ENCODE measurements around the gene PDE8B. TPM values are rescaled to one million over a fixed set of nuclear protein-coding genes. Genes with fewer than 3 reads are reported as not detected.

The PDE8B gene
- total RNA-seq, 1 donor from 2014 or later = not detected

- DNase-seq (no peak), ATAC-seq (ENCODE audit: low read depth) (no peak)
- intact Hi-C loops (cut with micrococcal nuclease) = no loop called here
- Mint-ChIP-seq H3K27ac (no peak overlapping the region), H3K27me3 (peaks cover 7% of the 10 kb centered on the region), H3K36me3 (ENCODE audit: low read depth) (no peaks in the 10 kb centered on the region), H3K9me3 (no peaks in the 10 kb centered on the region), H3K4me1 (no peaks in the 10 kb centered on the region), H3K4me3 (no peak overlapping the region)
- ChIA-PET POLR2A (no interaction called here), CTCF (no interaction called here)
- TF ChIP-seq CTCF (IDR thresholded peaks at IDR 0.05) = no peak
Observed at GRCh38 chr5:77241444-77241843, 31.0 kb downstream of the PDE8B start.

DNA sequence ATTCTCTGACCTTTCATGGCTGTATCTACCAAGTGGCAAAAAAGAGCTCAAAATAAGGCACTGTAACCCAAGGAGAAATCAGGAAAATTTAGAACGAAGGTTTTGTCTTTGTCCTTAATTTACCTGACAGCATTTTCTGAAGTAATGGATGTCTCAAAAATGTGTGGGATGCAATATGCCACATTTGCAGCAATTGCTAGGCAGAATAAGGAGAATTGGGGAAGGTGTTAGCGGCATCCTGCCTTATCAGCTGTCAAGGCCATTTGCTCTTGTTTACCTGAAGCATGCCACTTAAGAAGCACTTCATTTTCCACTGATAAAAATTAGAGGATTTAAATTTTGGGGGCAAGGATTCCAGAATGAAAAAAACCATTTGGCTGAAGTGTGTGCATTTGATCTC is 39.0 kb downstream of the PDE8B start:
- no peaks in the 10 kb centered on the region for H3K36me3 Mint-ChIP-seq (ENCODE audit: low read depth)
- no peak for DNase-seq
- ChIA-PET POLR2A (no interaction called here), CTCF (no interaction called here)
- no peak for ATAC-seq (ENCODE audit: low read depth)
- H3K27ac Mint-ChIP-seq = no peak overlapping the region
- no peaks in the 10 kb centered on the region for H3K4me1 Mint-ChIP-seq
- no peaks in the 10 kb centered on the region for H3K9me3 Mint-ChIP-seq
- H3K4me3 Mint-ChIP-seq = no peak overlapping the region
- H3K27me3 Mint-ChIP-seq = peaks cover 9% of the 10 kb centered on the region
- intact Hi-C loops (cut with micrococcal nuclease) = no loop called here
- no peak for TF ChIP-seq CTCF (IDR thresholded peaks at IDR 0.05)

- Mint-ChIP-seq H3K27me3 (peaks cover 13% of the 10 kb centered on the region), H3K9me3 (no peaks in the 10 kb centered on the region), H3K27ac (no peak overlapping the region), H3K36me3 (ENCODE audit: low read depth) (no peaks in the 10 kb centered on the region), H3K4me3 (no peak overlapping the region), H3K4me1 (no peaks in the 10 kb centered on the region)
- TF ChIP-seq CTCF (IDR thresholded peaks at IDR 0.05) = no peak
- DNase-seq (no peak), ATAC-seq (ENCODE audit: low read depth) (no peak)
- POLR2A ChIA-PET = no interaction called here
- CTCF ChIA-PET = no interaction called here
- intact Hi-C loops (cut with micrococcal nuclease) = no loop called here
Observed at GRCh38 chr5:77250021-77250420, 39.5 kb downstream of the PDE8B start.

GRCh38 chr5:77251921-77252320 is 41.4 kb downstream of the PDE8B start:
- ChIA-PET POLR2A (no interaction called here), CTCF (no interaction called here)
- Mint-ChIP-seq H3K9me3 (peaks cover under 1% of the 10 kb centered on the region), H3K4me3 (no peak overlapping the region), H3K36me3 (ENCODE audit: low read depth) (no peaks in the 10 kb centered on the region), H3K27ac (no peak overlapping the region), H3K4me1 (no peaks in the 10 kb centered on the region), H3K27me3 (peaks cover 15% of the 10 kb centered on the region)
- ATAC-seq (ENCODE audit: low read depth) = no peak
- DNase-seq = no peak
- intact Hi-C loops (cut with micrococcal nuclease) = no loop called here
- no peak for TF ChIP-seq CTCF (IDR thresholded peaks at IDR 0.05)

DNA sequence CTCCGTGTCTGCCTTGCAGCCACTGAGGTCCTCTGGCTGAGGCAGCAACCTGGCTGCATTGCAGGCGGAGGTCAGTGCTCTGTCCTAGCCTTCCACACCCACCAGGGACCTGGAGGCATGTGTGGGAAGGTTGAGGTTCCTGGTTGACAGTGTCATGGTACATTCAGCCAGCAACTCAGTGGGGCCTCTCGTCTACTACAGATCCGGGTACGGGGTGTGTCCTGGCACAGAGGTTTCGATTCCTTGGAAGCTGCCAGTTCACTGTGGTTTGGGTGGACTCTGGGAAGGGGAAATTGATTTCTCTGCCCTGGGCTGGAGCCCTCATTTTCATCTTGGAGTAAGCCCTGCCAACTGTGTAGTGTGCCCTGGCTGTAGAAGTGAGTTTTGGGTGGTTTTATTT is 45.1 kb downstream of the PDE8B start:
- no peak for TF ChIP-seq CTCF (IDR thresholded peaks at IDR 0.05)
- ChIA-PET CTCF (no interaction called here), POLR2A (no interaction called here)
- peaks cover 17% of the 10 kb centered on the region for H3K27me3 Mint-ChIP-seq
- H3K4me1 Mint-ChIP-seq = no peaks in the 10 kb centered on the region
- no peak overlapping the region for H3K27ac Mint-ChIP-seq
- DNase-seq (no peak), ATAC-seq (ENCODE audit: low read depth) (no peak)
- intact Hi-C loops (cut with micrococcal nuclease) = no loop called here
- no peak overlapping the region for H3K4me3 Mint-ChIP-seq
- H3K9me3 Mint-ChIP-seq = peaks cover 2% of the 10 kb centered on the region
- no peaks in the 10 kb centered on the region for H3K36me3 Mint-ChIP-seq (ENCODE audit: low read depth)

All from activated B cell treated with CpG ODN at 0.5 μM for 24 hours (primary cell).